Stimulated activated CD4-positive, alpha-beta T cell treated with anti-CD3 and anti-CD28 coated beads, Interleukin-4, amount 100 ng/mL, for 24 hours (primary cell): ENCODE results near the gene PROC.
"Not testable (repeated sequence)": the region's sequence is repeated elsewhere in the genome, so short reads cannot be mapped to it uniquely, and the experiment has no call there.

Source experiments
- DNase-seq: peaks from one replicate; pipeline ENCODE4 v3.0.0-alpha.2; 2020

Gene PROC

GRCh38 chr2:127397568-127398238 lies 20.5 kb upstream of the PROC start:
- no peak for DNase-seq

GRCh38 chr2:127398239-127398590 lies 20.0 kb upstream of the PROC start:
- DNase-seq: peak; percentile 54

GRCh38 chr2:127400533-127400896 lies 17.7 kb upstream of the PROC start:
- no peak for DNase-seq

- DNase-seq: peak; percentile 58
These were observed 17.1 kb upstream of the PROC start for GRCh38 chr2:127400897-127401756.

- DNase-seq: no peak
These were observed 16.2 kb upstream of the PROC start for GRCh38 chr2:127401757-127402695.

- no peak for DNase-seq
These were observed 14.8 kb upstream of the PROC start for GRCh38 chr2:127403460-127403859.

- DNase-seq: no peak
These were observed 13.6 kb upstream of the PROC start for GRCh38 chr2:127404466-127405254.

GRCh38 chr2:127405255-127405610 lies 13.0 kb upstream of the PROC start:
- DNase-seq: no peak

GRCh38 chr2:127406454-127406853 lies 11.8 kb upstream of the PROC start:
- DNase-seq: no peak

- no peak for DNase-seq
These were observed 11.1 kb upstream of the PROC start for GRCh38 chr2:127407091-127407490.

- DNase-seq: no peak
These were observed 10.6 kb upstream of the PROC start for GRCh38 chr2:127407661-127408003.

- DNase-seq: peak; percentile 89
These were observed 10.0 kb upstream of the PROC start for GRCh38 chr2:127408004-127408806.

- no peak for DNase-seq
These were observed 9.5 kb upstream of the PROC start for GRCh38 chr2:127408807-127409099.

GRCh38 chr2:127409716-127410115 lies 8.5 kb upstream of the PROC start:
- not testable (repeated sequence) for DNase-seq

- no peak for DNase-seq
These were observed 7.2 kb upstream of the PROC start for GRCh38 chr2:127410871-127411652.

GRCh38 chr2:127411653-127412369 lies 6.4 kb upstream of the PROC start:
- no peak for DNase-seq

- DNase-seq: no peak
These were observed 5.0 kb upstream of the PROC start for GRCh38 chr2:127413200-127413599.

GRCh38 chr2:127413782-127414637 lies 4.2 kb upstream of the PROC start:
- DNase-seq: no peak
